HG03135 (cell line): Measurements from ENCODE around the gene MAP1A.
"Not testable (repeated sequence)": the region's sequence is repeated elsewhere in the genome, so short reads cannot be mapped to it uniquely, and the experiment has no call there.

ENCODE experiments used
- ATAC-seq: cut with Tn5 transposase; IDR thresholded peaks from one replicate; pipeline ENCODE4 v1.9.1; 2021; ENCODE audit warnings: mild to moderate bottlenecking, moderate library complexity; ENCODE audit not compliant: unreplicated experiment

The MAP1A gene

GRCh38 chr15:43528542-43529007 is 11.2 kb downstream of the MAP1A start:
- ATAC-seq = no peak

GRCh38 chr15:43529141-43529540 is 11.7 kb downstream of the MAP1A start:
- no peak for ATAC-seq

- no peak for ATAC-seq
Observed at GRCh38 chr15:43529587-43530345, 12.4 kb downstream of the MAP1A start.

- ATAC-seq = no peak
Observed at GRCh38 chr15:43531018-43531670, 13.7 kb downstream of the MAP1A start.

- not testable (repeated sequence) for ATAC-seq
Observed at GRCh38 chr15:43532826-43533225, 15.4 kb downstream of the MAP1A start.

- no peak for ATAC-seq
Observed at GRCh38 chr15:43534897-43535296, 17.5 kb downstream of the MAP1A start.

GRCh38 chr15:43538091-43538490 is 20.7 kb downstream of the MAP1A start:
- ATAC-seq = no peak

GRCh38 chr15:43541785-43542184 is 24.4 kb downstream of the MAP1A start:
- ATAC-seq = no peak

- no peak for ATAC-seq
Observed at GRCh38 chr15:43544266-43544665, 26.9 kb downstream of the MAP1A start.

GRCh38 chr15:43545426-43545825 is 28.0 kb downstream of the MAP1A start:
- no peak for ATAC-seq

GRCh38 chr15:43547539-43547938 is 30.1 kb downstream of the MAP1A start:
- no peak for ATAC-seq

- ATAC-seq = no peak
Observed at GRCh38 chr15:43550527-43551363, 33.3 kb downstream of the MAP1A start.

GRCh38 chr15:43552256-43552655 is 34.8 kb downstream of the MAP1A start:
- no peak for ATAC-seq

GRCh38 chr15:43552986-43553385 is 35.6 kb downstream of the MAP1A start:
- no peak for ATAC-seq

GRCh38 chr15:43562753-43563152 is 45.3 kb downstream of the MAP1A start:
- ATAC-seq = not testable (repeated sequence)

GRCh38 chr15:43563793-43564192 is 46.4 kb downstream of the MAP1A start:
- ATAC-seq = not testable (repeated sequence)

- not testable (repeated sequence) for ATAC-seq
Observed at GRCh38 chr15:43566615-43567014, 49.2 kb downstream of the MAP1A start.

- not testable (repeated sequence) for ATAC-seq
Observed at GRCh38 chr15:43574607-43575006, 57.2 kb downstream of the MAP1A start.
